Measurements from ENCODE around the gene PNP. TPM values are rescaled to one million over a fixed set of nuclear protein-coding genes. Genes with fewer than 3 reads are reported as not detected.
A peak's percentile ranks its signal among the peaks of the same experiment; 100 is the strongest.

Gene PNP
- total RNA-seq, 2 experiments from 2014 or later: 135 to 141 TPM

- Mint-ChIP-seq H3K9me3 (no peaks in the 10 kb centered on the region), H3K27ac (peak overlapping the region; percentile 93), H3K4me3 (peak overlapping the region; percentile 98), H3K36me3 (peaks cover 18% of the 10 kb centered on the region), H3K4me1 (peaks cover 26% of the 10 kb centered on the region), H3K27me3 (no peaks in the 10 kb centered on the region)
- POLR2A ChIA-PET: interaction anchor here (0.6 to 2.9 kb wide), 9 partner anchors 9 to 221 kb away, joined by 3 to 29 read pairs (median 9); partner anchors contain the start of genes PARP2, PNP and TEP1
- DNase-seq (no peak), ATAC-seq (ENCODE audit: low read depth) (no peak)
Observed at GRCh38 chr14:20460458-20461224, 8.6 kb upstream of the PNP start.

- Mint-ChIP-seq H3K36me3 (peaks cover 18% of the 10 kb centered on the region), H3K4me1 (peaks cover 27% of the 10 kb centered on the region), H3K27ac (peak within 1 kb of the TSS; percentile 93), H3K4me3 (peak within 1 kb of the TSS; percentile 98), H3K9me3 (no peaks in the 10 kb centered on the region), H3K27me3 (no peaks in the 10 kb centered on the region)
- POLR2A ChIA-PET: interaction anchor here (0.7 to 2.9 kb wide), 12 partner anchors 8 to 221 kb away, joined by 3 to 29 read pairs (median 8); partner anchors contain the start of genes PARP2, PNP and TEP1
- DNase-seq (peak; percentile 97), ATAC-seq (ENCODE audit: low read depth) (peak; percentile 96)
Observed at GRCh38 chr14:20461225-20462141, 7.7 kb upstream of the PNP start, which contains the start of gene PIP4P1. Gene PIP4P1 (minus strand): TSS chr14:20461434. CDS start chr14:20461325, 109 bp downstream.

- Mint-ChIP-seq H3K9me3 (no peaks in the 10 kb centered on the region), H3K4me1 (peaks cover 36% of the 10 kb centered on the region), H3K27me3 (no peaks in the 10 kb centered on the region), H3K4me3 (peak overlapping the region; percentile 99), H3K36me3 (peaks cover 27% of the 10 kb centered on the region), H3K27ac (peak overlapping the region; percentile 99)
- no peak for DNase-seq
- ATAC-seq (ENCODE audit: low read depth): no peak
- POLR2A ChIA-PET: interaction anchor here (1.2 to 3.1 kb wide), 13 partner anchors 8 to 140 kb away, joined by 3 to 36 read pairs (median 8); partner anchors contain the start of genes APEX1, OSGEP, PARP2 and PIP4P1
Observed at GRCh38 chr14:20468764-20469241, 403 bp upstream of the PNP start.

GRCh38 chr14:20469890-20470602 lies 840 bp downstream of the PNP start:
- peaks cover 39% of the 10 kb centered on the region for H3K36me3 Mint-ChIP-seq
- DNase-seq: peak; percentile 53
- peak overlapping the region; percentile 99 for H3K27ac Mint-ChIP-seq
- peaks cover 44% of the 10 kb centered on the region for H3K4me1 Mint-ChIP-seq
- ATAC-seq (ENCODE audit: low read depth): peak; percentile 27
- H3K27me3 Mint-ChIP-seq: no peaks in the 10 kb centered on the region
- POLR2A ChIA-PET: interaction anchor here (0.6 to 3.1 kb wide), 20 partner anchors 8 to 212 kb away, joined by 3 to 36 read pairs (median 6); partner anchors contain the start of genes APEX1, CCNB1IP1, OSGEP and PARP2
- no peaks in the 10 kb centered on the region for H3K9me3 Mint-ChIP-seq
- peak overlapping the region; percentile 99 for H3K4me3 Mint-ChIP-seq

GRCh38 chr14:20470603-20470901 lies 1.3 kb downstream of the PNP start:
- peaks cover 43% of the 10 kb centered on the region for H3K36me3 Mint-ChIP-seq
- no peaks in the 10 kb centered on the region for H3K9me3 Mint-ChIP-seq
- H3K4me3 Mint-ChIP-seq: peak overlapping the region; percentile 99
- peak overlapping the region; percentile 99 for H3K27ac Mint-ChIP-seq
- POLR2A ChIA-PET: interaction anchor here (1.3 to 3.1 kb wide), 10 partner anchors 8 to 137 kb away, joined by 4 to 36 read pairs (median 18); partner anchors contain the start of genes APEX1, CCNB1IP1, OSGEP and PARP2
- ATAC-seq (ENCODE audit: low read depth) (no peak), DNase-seq (no peak)
- H3K27me3 Mint-ChIP-seq: no peaks in the 10 kb centered on the region
- peaks cover 46% of the 10 kb centered on the region for H3K4me1 Mint-ChIP-seq

DNA sequence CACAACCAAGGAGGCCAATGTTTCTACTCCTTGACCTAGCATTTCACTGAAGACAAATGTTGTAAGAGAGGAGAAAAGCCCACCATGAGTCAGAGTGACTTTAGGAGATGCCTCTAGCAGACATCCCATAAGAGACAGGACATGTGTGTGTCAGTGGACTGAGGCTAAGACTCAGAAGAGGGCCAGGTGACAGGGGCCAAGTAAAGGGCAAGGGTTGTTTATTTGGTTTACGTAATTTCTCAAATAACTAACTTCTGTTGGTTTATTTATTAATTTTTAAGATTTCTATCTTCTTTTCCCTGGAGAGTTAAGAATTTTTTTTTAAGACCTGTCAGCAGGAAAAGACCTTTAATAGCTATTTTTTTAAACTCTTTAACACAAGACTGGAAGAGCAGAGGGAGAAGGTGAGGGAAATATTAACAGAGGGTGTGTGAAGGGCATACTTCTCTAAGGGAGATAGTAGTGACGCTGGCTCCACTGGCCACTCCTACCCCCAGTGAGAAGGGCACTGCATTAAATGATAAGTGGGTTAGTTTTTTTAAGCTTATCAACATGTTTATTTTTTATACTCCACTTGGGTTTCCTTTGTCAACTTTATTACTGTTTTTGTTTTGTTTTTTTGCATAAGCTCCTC lies 3.4 kb downstream of the PNP start:
- ATAC-seq (ENCODE audit: low read depth): no peak
- peaks cover 61% of the 10 kb centered on the region for H3K36me3 Mint-ChIP-seq
- no peaks in the 10 kb centered on the region for H3K27me3 Mint-ChIP-seq
- H3K4me1 Mint-ChIP-seq: peaks cover 60% of the 10 kb centered on the region
- no peak for DNase-seq
- POLR2A ChIA-PET: interaction anchor here (1.0 to 2.2 kb wide), 2 partner anchors 12 to 18 kb away, joined by 4 to 9 read pairs; partner anchors contain the start of genes APEX1, OSGEP and PIP4P1
- H3K9me3 Mint-ChIP-seq: no peaks in the 10 kb centered on the region
- peak overlapping the region; percentile 59 for H3K27ac Mint-ChIP-seq
- H3K4me3 Mint-ChIP-seq: peak overlapping the region; percentile 75

GRCh38 chr14:20476776-20477175 lies 7.6 kb downstream of the PNP start:
- Mint-ChIP-seq H3K36me3 (peaks cover 66% of the 10 kb centered on the region), H3K4me3 (peak overlapping the region; percentile 72), H3K4me1 (peaks cover 46% of the 10 kb centered on the region), H3K27me3 (no peaks in the 10 kb centered on the region), H3K9me3 (no peaks in the 10 kb centered on the region), H3K27ac (peak overlapping the region; percentile 93)
- POLR2A ChIA-PET: interaction anchor here (1.1 to 1.5 kb wide), 2 partner anchors 13 to 15 kb away, joined by 3 to 6 read pairs; partner anchors contain the start of gene PIP4P1
- DNase-seq: no peak
- no peak for ATAC-seq (ENCODE audit: low read depth)

GRCh38 chr14:20477211-20477876 lies 8.1 kb downstream of the PNP start:
- DNase-seq (peak; percentile 45), ATAC-seq (ENCODE audit: low read depth) (peak; percentile 65)
- no peaks in the 10 kb centered on the region for H3K9me3 Mint-ChIP-seq
- H3K27ac Mint-ChIP-seq: peak overlapping the region; percentile 93
- POLR2A ChIA-PET: interaction anchor here (0.7 to 1.5 kb wide), 4 partner anchors 9 to 16 kb away, joined by 3 to 8 read pairs (median 4); partner anchors contain the start of gene PIP4P1
- peaks cover 61% of the 10 kb centered on the region for H3K36me3 Mint-ChIP-seq
- H3K27me3 Mint-ChIP-seq: no peaks in the 10 kb centered on the region
- H3K4me3 Mint-ChIP-seq: peak overlapping the region; percentile 72
- H3K4me1 Mint-ChIP-seq: peaks cover 40% of the 10 kb centered on the region

DNA sequence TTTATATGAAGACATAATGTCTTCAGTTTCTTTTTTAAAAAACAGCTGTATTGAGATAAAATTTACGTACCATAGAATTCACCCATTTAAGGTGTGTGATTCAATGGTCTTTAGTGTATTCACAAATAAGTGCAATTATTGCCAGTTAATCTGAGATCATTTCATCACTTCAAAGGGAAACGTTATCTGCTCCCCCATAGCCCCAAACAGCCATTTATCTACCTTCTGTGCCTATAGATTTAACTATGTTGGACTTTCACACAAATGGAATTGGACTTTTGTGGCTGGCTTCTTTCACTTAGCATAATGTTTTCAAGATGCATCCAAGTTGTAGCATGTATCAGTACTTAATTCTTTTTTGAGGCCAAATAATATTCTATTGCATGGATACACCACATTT lies 9.7 kb downstream of the PNP start:
- Mint-ChIP-seq H3K27ac (no peak overlapping the region), H3K4me1 (peaks cover 31% of the 10 kb centered on the region), H3K9me3 (no peaks in the 10 kb centered on the region)

DNA sequence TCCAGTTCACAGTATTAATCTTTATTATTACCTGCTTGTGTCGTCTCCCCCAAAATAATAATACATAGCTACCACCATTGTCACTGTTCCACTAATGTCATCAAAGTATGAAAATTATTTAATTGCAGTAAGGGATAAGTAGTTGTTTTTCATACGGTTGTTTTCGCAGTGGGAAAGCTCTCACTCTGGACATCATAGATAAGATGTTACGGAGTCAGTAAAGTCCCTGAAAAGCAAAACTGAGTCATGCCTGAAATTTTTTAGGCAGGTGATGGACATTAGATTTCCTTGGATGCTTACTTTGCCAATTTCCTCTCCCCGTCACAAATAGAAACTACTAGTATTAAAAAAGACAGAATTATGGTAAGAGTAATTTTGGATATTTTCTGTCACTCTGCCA lies 13.2 kb downstream of the PNP start:
- no peaks in the 10 kb centered on the region for H3K9me3 Mint-ChIP-seq
- POLR2A ChIA-PET: interaction anchor here (1.4 kb wide), 1 partner anchor 13 kb away, joined by 3 read pairs; the partner anchor contains the start of gene PNP
- no peaks in the 10 kb centered on the region for H3K27me3 Mint-ChIP-seq
- ATAC-seq (ENCODE audit: low read depth): no peak
- H3K36me3 Mint-ChIP-seq: peaks cover 22% of the 10 kb centered on the region
- DNase-seq: no peak
- H3K4me1 Mint-ChIP-seq: peaks cover 21% of the 10 kb centered on the region
- no peak overlapping the region for H3K4me3 Mint-ChIP-seq
- no peak overlapping the region for H3K27ac Mint-ChIP-seq

More for the DNA sequence above, 9.7 kb downstream of the PNP start:
- no peaks in the 10 kb centered on the region for H3K27me3 Mint-ChIP-seq
- H3K4me3 Mint-ChIP-seq: no peak overlapping the region
- peaks cover 52% of the 10 kb centered on the region for H3K36me3 Mint-ChIP-seq
- DNase-seq (no peak), ATAC-seq (ENCODE audit: low read depth) (no peak)
- POLR2A ChIA-PET: interaction anchor here (1.0 to 1.7 kb wide), 4 partner anchors 8 to 63 kb away, joined by 3 to 9 read pairs (median 6); partner anchors contain the start of genes PIP4P1 and PNP

- Mint-ChIP-seq H3K27me3 (no peaks in the 10 kb centered on the region), H3K4me3 (no peak overlapping the region), H3K4me1 (peaks cover 39% of the 10 kb centered on the region), H3K9me3 (no peaks in the 10 kb centered on the region), H3K27ac (no peak overlapping the region), H3K36me3 (peaks cover 2% of the 10 kb centered on the region)
- POLR2A ChIA-PET: interaction anchor here (2.1 kb wide), 1 partner anchor 16 kb away, joined by 10 read pairs; no protein-coding TSS in a partner anchor
- DNase-seq (no peak), ATAC-seq (ENCODE audit: low read depth) (no peak)
Observed at GRCh38 chr14:20485900-20486299, 16.7 kb downstream of the PNP start.
